Pancreas (tissue), 10 donors: ENCODE data around the gene GABRR3. TPM values are rescaled to one million over a fixed set of nuclear protein-coding genes. Genes with fewer than 3 reads are reported as not detected.
A peak's percentile ranks its signal among the peaks of the same experiment; 100 is the strongest.

ENCODE experiments used
- ATAC-seq, 4 donors: fragments of 200-7000 bp; cut with Tn5 transposase; one replicate each; pipeline versions ENCODE4 v1.8.0 to v1.9.1; 2020; ENCODE audit warnings: mild to moderate bottlenecking in 4 of 4, moderate library complexity in 4 of 4
- DNase-seq, 6 donors: peaks; one replicate each; pipeline ENCODE4 v3.0.0-alpha.2; 2020
- FAIRE-seq: peaks from 2 replicates; lab custom pipeline; 2012; peaks lifted over from hg19 to GRCh38; lab: Jason Lieb, UNC
- H3K27ac ChIP-seq, 4 donors: fragments of 200-600 bp; sonication (generic); 1 replicate in 3 of 4; 2 replicates in 1 of 4; pipeline versions ENCODE4 v1.5.0 to v1.8.0; 2020
- H3K27me3 ChIP-seq, 4 donors: fragments of 200-600 bp; one replicate each; pipeline ENCODE4 v1.8.0; 2021
- H3K36me3 ChIP-seq, 3 donors: fragments of 200-600 bp; sonication (generic) in 1 of 3; one replicate each; pipeline versions ENCODE4 v1.5.0 to v1.8.0; 2020 to 2021
- H3K4me1 ChIP-seq, 3 donors: fragments of 200-600 bp; one replicate each; pipeline ENCODE4 v1.8.0; 2021
- H3K4me3 ChIP-seq, 4 donors: fragments of 200-600 bp; sonication (generic) in 2 of 4; one replicate each; pipeline versions ENCODE4 v1.5.0 to v1.8.0; 2020 to 2021
- H3K9me3 ChIP-seq, 4 donors: fragments of 200-600 bp; one replicate each; pipeline ENCODE4 v1.8.0; 2021
- WGBS, 2 donors: extraction: QIAGEN DNeasy Blood & Tissue Kit; methylation state at CpG; one replicate each; pipeline ENCODE4 v1.1.7; 2013; 5-methylcytosine and 5-hydroxymethylcytosine counted together
- intact Hi-C, 3 donors: fragments of 100-400 bp; cut with DNase I; formaldehyde crosslinking; loops; one replicate each; pipeline versions ENCODE4 v1.11.1 to v1.14.2; 2022
- polyA plus RNA-seq, 2 donors: library from polyadenylated mRNA; stranded (reverse); fragments of 200-250 nt; gene quantifications; one replicate each; pipeline ENCODE4 v1.2.3, GENCODE V29; 2013
- total RNA-seq, 6 donors: library from RNA; stranded (reverse); fragmentation: NEBNext Ultra II Directional in 4 of 6; extraction: Animal tissue kit (Norgen Biotek cat#: 25700) in 4 of 6; gene quantifications; one replicate each; pipeline versions ENCODE4 v1.2.1 to v1.2.4, GENCODE V29; 2021 to 2023
- TF ChIP-seq, protein P1 (sequence below), 4 donors: fragments of 200-600 bp; sonication (generic) in 3 of 4; IDR thresholded peaks; one replicate each; pipeline versions ENCODE4 v1.5.0 to v1.8.0; 2021; ENCODE audit warnings: antibody characterized with exemption in 4 of 4
- donor health status: healthy with polysubstance abuse.
- donor health status: DM: no; HTN: no; CAD: no; lungs with moderate emphysema.
- donor health status: DM: no; HTN: no; CAD: no.
- donor health status: control.
- donor health status: control.
- donor health status: Bipolar disorder and iron deficiency.
- donor health status: DM: yes; HTN: yes; CAD: no.
- donor health status: DM: no; HTN: no; CAD: no.
- donor health status: DM: no; HTN: no; CAD: no.
- donor health status: DM: yes; HTN: yes; CAD: no.

Gene GABRR3
- total and polyA plus RNA-seq, 8 donors: 0.02 TPM; not detected in 7

DNA sequence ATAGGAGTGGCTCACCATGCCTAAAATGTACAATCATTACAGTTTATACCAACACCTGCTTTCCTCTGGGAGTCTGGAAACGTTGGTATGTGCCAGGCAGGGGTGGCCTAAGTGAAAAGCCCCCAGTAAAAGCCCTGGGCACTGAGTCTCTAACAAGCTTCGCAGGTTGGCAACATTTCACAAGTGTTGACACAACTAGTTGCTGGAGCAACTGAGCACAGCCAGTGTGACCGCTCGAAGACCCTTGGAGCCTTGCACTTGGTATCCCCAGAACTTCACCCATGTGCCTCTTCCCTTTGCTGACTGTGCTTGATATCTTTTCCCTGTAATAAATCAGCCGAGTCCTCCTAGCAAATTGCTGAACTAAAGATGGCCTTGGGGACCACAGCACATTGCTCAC is 65.6 kb downstream of the GABRR3 start:
- H3K27ac ChIP-seq: no peak overlapping the region
- 59 to 61% methylated on average over 5 of the region's 5 CpGs for WGBS, 2 donors

DNA sequence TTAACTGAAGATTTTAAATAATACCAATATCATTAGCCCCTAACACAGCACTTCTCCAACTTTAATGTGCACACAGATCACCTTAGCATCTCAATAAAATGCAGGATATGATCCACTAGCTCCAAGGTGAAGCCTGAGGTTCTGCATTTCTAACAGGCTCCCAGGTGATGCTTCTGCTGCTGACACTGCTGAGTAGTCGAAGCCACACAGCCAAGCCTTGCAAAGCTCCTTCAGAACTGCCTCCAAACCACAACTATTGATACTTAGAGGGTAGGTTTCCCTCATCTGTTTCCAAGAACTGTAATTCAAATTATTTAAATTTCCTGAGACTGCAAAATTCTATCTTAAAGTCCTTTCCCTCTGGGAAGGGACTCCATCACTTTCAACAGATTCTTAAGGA is 66.7 kb downstream of the GABRR3 start:
- Histone ChIP-seq H3K36me3 (no peaks in the 10 kb centered on the region), H3K27ac (no peak overlapping the region), H3K9me3 (no peaks in the 10 kb centered on the region), H3K4me3 (no peak overlapping the region), H3K27me3 (no peaks in the 10 kb centered on the region), H3K4me1 (peaks cover 0 to 19% (median 0%) of the 10 kb centered on the region in 3 donors)
- WGBS, 2 donors: 96 to 97% methylated on average over 1 of the region's 1 CpG
- no peak for ATAC-seq
- TF ChIP-seq, protein P1, sequence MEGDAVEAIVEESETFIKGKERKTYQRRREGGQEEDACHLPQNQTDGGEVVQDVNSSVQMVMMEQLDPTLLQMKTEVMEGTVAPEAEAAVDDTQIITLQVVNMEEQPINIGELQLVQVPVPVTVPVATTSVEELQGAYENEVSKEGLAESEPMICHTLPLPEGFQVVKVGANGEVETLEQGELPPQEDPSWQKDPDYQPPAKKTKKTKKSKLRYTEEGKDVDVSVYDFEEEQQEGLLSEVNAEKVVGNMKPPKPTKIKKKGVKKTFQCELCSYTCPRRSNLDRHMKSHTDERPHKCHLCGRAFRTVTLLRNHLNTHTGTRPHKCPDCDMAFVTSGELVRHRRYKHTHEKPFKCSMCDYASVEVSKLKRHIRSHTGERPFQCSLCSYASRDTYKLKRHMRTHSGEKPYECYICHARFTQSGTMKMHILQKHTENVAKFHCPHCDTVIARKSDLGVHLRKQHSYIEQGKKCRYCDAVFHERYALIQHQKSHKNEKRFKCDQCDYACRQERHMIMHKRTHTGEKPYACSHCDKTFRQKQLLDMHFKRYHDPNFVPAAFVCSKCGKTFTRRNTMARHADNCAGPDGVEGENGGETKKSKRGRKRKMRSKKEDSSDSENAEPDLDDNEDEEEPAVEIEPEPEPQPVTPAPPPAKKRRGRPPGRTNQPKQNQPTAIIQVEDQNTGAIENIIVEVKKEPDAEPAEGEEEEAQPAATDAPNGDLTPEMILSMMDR (IDR thresholded peaks at IDR 0.05): no peak
- intact Hi-C loops: no loop called here
- no peak for DNase-seq
- FAIRE-seq: no peak

More for the DNA sequence above, 65.6 kb downstream of the GABRR3 start:
- no peaks in the 10 kb centered on the region for H3K27me3 ChIP-seq
- peaks cover 0 to 19% (median 0%) of the 10 kb centered on the region in 3 donors for H3K4me1 ChIP-seq
- TF ChIP-seq, protein P1 (IDR thresholded peaks at IDR 0.05): no peak
- no peak for FAIRE-seq
- DNase-seq: no peak
- ATAC-seq: no peak
- no peak overlapping the region for H3K4me3 ChIP-seq
- no peaks in the 10 kb centered on the region for H3K9me3 ChIP-seq
- H3K36me3 ChIP-seq: no peaks in the 10 kb centered on the region
- intact Hi-C loops: no loop called here

DNA sequence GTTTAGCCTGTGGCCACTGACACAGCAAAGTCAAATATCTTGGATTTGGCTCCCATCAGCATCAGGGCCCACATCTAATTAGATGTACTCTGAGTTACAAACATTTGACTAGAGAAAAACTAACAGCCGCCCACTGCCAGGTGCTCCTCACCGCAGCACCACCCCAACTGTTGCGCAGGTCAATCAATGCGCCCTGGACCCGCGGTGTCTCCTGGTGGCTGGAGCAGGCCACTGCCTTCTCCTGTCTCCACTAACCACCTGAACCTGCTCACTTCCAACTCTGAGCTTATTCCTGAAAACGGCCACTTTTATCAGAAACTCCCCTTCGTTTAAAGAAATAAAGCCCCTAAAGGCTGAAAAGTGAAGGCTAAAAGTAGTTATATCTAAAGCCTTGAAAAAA is 67.1 kb downstream of the GABRR3 start:
- no peak overlapping the region for H3K27ac ChIP-seq
- ATAC-seq: no peak
- peaks cover 0 to 19% (median 0%) of the 10 kb centered on the region in 3 donors for H3K4me1 ChIP-seq

DNA sequence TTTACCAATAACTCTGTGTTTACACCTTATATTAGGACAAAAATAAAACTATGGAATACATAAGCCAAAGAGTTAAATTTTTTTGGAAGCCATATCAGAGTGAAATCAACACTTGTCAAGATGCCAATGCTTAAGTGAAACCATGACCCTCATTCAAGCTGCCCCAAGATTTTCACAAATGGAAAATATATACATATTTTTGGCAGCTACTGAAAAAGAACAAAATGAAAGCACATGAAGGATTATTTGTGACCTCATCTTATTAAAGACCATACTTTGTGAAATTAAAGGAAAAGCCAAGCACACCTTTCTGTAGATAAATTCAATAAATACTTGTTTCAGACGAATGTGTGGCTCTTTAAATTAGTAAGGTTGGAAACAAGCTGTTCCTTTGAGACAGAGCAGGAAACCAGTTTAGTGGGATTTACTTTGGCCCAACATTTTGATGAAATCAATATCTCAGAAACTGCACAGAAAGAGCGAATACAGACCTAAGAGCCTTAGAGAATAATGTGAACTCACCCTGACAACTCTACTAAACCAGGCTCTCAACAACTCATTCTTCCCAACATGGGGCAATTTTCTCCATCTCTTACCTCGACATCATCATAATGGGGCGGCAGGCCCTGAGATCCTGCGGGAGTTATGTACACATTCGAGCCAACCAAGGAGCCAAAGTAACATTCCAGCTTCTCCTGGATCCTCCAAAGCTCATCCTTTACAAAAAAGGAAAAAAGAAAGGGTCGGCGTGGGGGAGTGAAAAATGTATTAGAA is 73.9 kb downstream of the GABRR3 start:
- H3K4me1 ChIP-seq: peaks cover 0 to 10% (median 9%) of the 10 kb centered on the region in 3 donors
- H3K4me3 ChIP-seq: no peak overlapping the region

More for the DNA sequence above, 67.1 kb downstream of the GABRR3 start:
- FAIRE-seq (no peak), DNase-seq (no peak)
- 89 to 91% methylated on average over 8 of the region's 8 CpGs for WGBS, 2 donors
- Histone ChIP-seq H3K4me3 (no peak overlapping the region), H3K36me3 (no peaks in the 10 kb centered on the region), H3K27me3 (no peaks in the 10 kb centered on the region), H3K9me3 (no peaks in the 10 kb centered on the region)
- TF ChIP-seq, protein P1 (IDR thresholded peaks at IDR 0.05): no peak
- intact Hi-C loops: no loop called here

More for the DNA sequence above, 73.9 kb downstream of the GABRR3 start:
- no peak overlapping the region for H3K27ac ChIP-seq
- TF ChIP-seq, protein P1 (IDR thresholded peaks at IDR 0.05): no peak
- H3K9me3 ChIP-seq: no peaks in the 10 kb centered on the region
- H3K36me3 ChIP-seq: peaks cover 0 to 5% (median 0%) of the 10 kb centered on the region in 3 donors
- WGBS, 2 donors: 43 to 48% methylated on average over 8 of the region's 8 CpGs
- intact Hi-C loops: no loop called here
- DNase-seq (no peak), FAIRE-seq (no peak), ATAC-seq (peak; percentile 14 to 75 (median 48))
- H3K27me3 ChIP-seq: no peaks in the 10 kb centered on the region
